MM.1S (cell line): Measurements from ENCODE around the gene KLHL8.

Experiments
- EZH2 ChIP-seq: fragments of 300-600 bp; sonication (generic); optimal IDR thresholded peaks from 2 replicates; pipeline ENCODE3; 2017; ENCODE audit warnings: low read depth, mild to moderate bottlenecking, antibody characterized with exemption, low read length, mixed read lengths
- EZH2phosphoT487 ChIP-seq: fragments of 300-600 bp; sonication (generic); IDR thresholded peaks from 2 replicates; pipeline ENCODE4 v1.6.1; 2018; ENCODE audit warnings: antibody characterized with exemption, low read length
- TF ChIP-seq, protein P1 (sequence below): fragments of 300-600 bp; sonication (generic); IDR thresholded peaks from 2 replicates; pipeline ENCODE4 v1.5.1; 2016; ENCODE audit warnings: antibody characterized with exemption, low read length, mixed read lengths

DNA sequence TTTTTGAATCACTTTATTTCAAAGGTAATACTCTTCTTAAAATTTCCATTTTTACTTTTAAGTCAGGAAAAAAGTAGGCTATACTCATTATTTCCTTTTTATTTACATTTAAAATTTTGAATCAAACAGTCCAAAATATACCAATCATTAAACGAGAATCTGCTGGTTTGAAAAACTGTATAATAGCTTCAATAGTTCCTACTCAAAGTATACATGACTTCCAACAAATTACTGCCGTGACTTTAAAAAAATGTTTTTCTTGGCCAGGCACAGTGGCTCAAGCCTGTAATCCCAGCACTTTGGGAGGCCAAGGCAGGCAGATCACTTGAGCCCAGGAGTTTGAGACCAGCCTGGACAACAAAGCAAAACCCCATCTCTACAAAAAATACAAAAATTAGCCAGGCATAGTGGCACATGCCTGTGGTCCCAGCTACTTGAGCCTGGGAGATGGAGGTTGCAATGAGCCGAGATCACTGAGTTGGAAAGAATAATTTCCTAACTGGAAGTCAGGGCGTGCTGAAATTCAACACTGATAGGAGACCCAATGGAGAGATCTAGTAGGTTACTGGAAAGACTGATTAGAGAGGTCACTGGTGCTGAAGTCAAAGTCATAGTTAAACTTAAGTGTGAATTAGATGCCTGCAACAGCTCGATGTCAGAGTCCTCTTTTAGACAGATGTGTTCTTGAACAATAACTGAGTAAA, 9.0 kb downstream of the KLHL8 start:
- TF ChIP-seq, protein P1, sequence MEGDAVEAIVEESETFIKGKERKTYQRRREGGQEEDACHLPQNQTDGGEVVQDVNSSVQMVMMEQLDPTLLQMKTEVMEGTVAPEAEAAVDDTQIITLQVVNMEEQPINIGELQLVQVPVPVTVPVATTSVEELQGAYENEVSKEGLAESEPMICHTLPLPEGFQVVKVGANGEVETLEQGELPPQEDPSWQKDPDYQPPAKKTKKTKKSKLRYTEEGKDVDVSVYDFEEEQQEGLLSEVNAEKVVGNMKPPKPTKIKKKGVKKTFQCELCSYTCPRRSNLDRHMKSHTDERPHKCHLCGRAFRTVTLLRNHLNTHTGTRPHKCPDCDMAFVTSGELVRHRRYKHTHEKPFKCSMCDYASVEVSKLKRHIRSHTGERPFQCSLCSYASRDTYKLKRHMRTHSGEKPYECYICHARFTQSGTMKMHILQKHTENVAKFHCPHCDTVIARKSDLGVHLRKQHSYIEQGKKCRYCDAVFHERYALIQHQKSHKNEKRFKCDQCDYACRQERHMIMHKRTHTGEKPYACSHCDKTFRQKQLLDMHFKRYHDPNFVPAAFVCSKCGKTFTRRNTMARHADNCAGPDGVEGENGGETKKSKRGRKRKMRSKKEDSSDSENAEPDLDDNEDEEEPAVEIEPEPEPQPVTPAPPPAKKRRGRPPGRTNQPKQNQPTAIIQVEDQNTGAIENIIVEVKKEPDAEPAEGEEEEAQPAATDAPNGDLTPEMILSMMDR = no peak
- TF ChIP-seq EZH2phosphoT487 (no peak), EZH2 (no peak)
